GM12801 (cell line): ENCODE data around the gene PRKG1.

Source experiments
- CTCF ChIP-seq: IDR thresholded peaks from one replicate; pipeline ENCODE4 v1.5.1; 2011; ENCODE audit warnings: control low read depth; ENCODE audit not compliant: insufficient read length; ENCODE audit errors: extremely low read depth

The PRKG1 gene

GRCh38 chr10:51230887-51231585, 156.7 kb downstream of the PRKG1 start:
- TF ChIP-seq CTCF: no peak

GRCh38 chr10:51231754-51232153, 157.5 kb downstream of the PRKG1 start:
- TF ChIP-seq CTCF: no peak

DNA sequence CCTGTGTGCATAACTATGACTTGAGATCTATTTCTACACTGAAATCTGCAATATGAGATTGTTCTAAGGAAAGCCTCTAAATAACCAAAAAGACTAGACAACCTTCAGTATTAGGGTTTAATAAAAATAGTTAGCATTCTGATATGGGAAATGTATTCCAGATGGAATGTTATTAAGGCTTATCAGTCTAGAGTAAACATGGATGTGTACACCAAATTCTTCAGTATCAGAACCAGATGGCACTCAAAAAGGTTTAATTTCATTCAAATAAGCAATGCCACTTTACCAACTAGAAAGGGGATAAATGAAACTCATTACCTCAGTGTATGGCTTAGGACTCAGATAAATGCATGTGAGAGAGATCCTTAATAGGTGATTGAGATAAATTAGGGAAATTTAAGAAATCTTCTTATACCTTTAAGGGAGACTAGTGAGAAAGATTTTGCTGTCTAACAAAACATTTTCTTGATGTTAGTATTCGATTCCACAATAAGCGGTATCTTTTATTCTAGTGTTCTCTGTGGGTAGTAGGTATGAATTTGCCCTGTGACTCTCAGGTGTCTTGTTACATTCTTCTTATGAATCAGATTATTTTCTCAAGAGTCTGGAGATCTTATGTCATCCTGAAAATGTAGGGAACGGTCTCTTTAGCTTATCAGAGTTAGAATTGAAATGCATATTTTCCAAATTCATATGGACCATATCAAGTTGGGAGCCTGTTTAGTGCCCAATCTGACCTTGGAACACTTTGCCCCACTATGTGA, 159.2 kb downstream of the PRKG1 start:
- no peak for TF ChIP-seq CTCF

- TF ChIP-seq CTCF: no peak
These were observed 161.6 kb downstream of the PRKG1 start for GRCh38 chr10:51235865-51236264.

GRCh38 chr10:51239006-51239405, 164.7 kb downstream of the PRKG1 start:
- no peak for TF ChIP-seq CTCF

GRCh38 chr10:51241461-51241860, 167.2 kb downstream of the PRKG1 start:
- TF ChIP-seq CTCF: no peak

- TF ChIP-seq CTCF: no peak
These were observed 168.1 kb downstream of the PRKG1 start for GRCh38 chr10:51242393-51242792.
